B cell (primary cell): ENCODE measurements around the gene GLI3.

Experiments used
- EZH2 ChIP-seq: IDR thresholded peaks from 2 replicates; pipeline ENCODE4 v1.6.1; 2012; ENCODE audit warnings: borderline replicate concordance, low read depth, mild to moderate bottlenecking, moderate library complexity, low read length; ENCODE audit not compliant: insufficient read depth, poor library complexity, severe bottlenecking
- TF ChIP-seq, protein P1 (sequence below): fragments of 200-600 bp; IDR thresholded peaks from one replicate; pipeline ENCODE4 v1.8.0; 2022; ENCODE audit warnings: antibody characterized with exemption, mild to moderate bottlenecking

DNA sequence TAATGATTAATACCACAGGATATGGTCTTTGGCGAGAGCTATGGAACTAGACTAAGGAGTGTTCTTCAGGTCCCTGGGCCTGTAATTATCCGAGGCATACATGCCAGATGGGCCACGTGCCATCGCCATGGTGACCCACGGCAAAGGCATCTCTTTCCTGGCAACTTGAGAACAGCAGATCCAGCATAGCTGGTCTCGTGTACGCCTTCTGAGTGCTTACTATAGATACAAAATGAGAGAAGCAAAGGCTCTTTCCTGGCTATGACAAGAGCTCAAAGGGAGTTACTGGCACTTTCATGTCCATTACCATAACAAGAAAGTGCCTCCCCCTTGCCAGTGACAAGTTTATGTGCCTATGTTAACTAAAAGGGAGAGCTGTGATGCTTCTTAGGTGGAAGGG lies 26.0 kb upstream of the GLI3 start:
- TF ChIP-seq, protein P1, sequence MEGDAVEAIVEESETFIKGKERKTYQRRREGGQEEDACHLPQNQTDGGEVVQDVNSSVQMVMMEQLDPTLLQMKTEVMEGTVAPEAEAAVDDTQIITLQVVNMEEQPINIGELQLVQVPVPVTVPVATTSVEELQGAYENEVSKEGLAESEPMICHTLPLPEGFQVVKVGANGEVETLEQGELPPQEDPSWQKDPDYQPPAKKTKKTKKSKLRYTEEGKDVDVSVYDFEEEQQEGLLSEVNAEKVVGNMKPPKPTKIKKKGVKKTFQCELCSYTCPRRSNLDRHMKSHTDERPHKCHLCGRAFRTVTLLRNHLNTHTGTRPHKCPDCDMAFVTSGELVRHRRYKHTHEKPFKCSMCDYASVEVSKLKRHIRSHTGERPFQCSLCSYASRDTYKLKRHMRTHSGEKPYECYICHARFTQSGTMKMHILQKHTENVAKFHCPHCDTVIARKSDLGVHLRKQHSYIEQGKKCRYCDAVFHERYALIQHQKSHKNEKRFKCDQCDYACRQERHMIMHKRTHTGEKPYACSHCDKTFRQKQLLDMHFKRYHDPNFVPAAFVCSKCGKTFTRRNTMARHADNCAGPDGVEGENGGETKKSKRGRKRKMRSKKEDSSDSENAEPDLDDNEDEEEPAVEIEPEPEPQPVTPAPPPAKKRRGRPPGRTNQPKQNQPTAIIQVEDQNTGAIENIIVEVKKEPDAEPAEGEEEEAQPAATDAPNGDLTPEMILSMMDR: no peak
- TF ChIP-seq EZH2: no peak
